HG03095 (cell line): ENCODE data around the gene KIF26A.
"Not testable (repeated sequence)": the region's sequence is repeated elsewhere in the genome, so short reads cannot be mapped to it uniquely, and the experiment has no call there.

Source experiments
- ATAC-seq: cut with Tn5 transposase; IDR thresholded peaks from one replicate; pipeline ENCODE4 v1.9.1; 2021; ENCODE audit warnings: moderate library complexity; ENCODE audit not compliant: unreplicated experiment

The KIF26A gene

DNA sequence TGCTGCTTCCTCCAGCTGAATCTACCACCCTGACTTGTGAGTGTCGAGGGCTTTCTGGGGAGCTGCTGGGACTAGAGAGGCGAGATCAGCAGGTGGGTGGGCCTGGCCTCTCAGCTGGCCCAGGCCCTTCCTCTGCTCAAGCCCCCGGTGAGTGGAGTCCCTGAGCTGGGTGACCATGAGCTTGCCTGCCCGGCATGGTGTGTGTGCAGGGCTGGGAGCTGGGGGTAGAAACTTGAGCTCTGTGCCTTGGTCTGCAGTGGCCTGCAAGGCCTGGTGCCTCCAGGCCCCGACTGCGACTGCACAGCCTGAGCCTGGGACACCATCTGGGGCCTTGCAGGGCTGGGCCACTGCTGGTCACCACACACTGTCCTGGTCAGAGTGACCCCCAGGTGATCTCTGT, 67.4 kb downstream of the KIF26A start:
- ATAC-seq = no peak

DNA sequence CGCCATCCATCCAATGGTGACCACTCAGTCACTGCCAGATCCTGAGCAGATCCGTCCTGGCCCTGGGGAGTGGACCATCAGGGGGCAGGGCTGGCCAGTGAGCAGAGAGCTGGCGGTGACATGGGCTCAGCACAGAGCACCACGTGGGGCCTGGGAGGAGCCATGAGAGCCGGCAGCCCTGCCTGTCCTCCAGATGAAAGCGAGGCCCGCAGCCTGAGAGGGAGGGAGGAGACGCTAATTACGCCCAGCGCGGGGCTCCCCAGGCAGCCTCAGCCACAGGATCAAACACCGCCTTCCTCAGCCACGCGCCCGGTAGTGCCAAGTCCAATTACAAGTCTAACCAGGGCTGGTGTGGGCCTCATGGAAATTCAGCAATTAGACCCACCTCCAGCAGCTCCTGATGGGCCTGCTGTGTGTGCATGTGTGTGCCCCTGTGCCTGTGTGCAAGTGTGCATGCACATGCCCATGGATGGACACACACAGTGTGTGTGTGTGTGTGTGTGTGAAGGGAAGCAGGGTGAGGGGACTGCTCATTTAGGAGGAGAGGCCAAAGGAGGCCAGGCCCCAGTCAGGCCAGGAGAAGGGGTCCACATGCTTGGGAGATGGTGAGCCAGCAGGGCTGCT, 68.0 kb downstream of the KIF26A start:
- no peak for ATAC-seq

DNA sequence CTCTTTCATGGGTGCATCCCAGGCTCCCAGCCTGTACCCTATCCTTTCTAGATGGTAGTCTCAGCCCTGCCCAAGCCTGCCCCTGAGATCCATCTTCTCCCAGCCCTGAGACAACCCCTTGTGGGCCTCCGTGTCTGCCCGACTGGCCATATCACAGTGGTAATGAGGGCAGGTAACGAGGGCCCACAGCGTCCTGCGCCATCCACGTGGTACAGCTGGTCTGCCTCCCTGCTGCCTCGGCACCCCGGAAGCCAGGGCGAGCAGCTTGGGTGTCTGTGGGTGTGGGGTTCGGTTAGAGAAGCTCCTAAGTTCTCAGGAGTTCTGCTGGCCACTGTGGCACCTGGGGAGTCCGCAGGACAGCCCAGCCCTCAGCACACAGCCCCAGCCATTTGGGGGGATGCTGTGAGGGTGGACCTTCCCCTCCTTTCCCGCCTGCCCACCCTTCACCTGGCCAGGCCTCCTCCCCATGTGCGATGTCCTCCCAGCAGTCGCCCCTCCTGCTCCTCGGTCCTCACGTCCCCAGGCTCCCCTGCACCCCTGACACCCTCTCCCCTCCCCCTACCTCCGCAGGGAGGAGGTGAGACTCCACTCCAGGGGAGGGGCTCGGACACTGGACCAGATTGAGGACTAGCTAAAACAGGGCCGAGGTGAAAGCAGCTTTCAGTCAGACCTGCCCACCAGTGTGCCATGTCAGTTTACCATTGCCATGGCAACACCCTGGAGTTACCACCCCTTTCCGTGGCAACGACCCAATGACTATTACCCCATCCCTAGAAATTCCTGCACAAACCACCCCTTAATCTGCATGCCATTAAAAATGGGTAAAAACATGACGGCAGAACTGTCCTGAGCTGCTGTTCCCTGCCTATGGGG, 69.0 kb downstream of the KIF26A start:
- ATAC-seq = no peak

DNA sequence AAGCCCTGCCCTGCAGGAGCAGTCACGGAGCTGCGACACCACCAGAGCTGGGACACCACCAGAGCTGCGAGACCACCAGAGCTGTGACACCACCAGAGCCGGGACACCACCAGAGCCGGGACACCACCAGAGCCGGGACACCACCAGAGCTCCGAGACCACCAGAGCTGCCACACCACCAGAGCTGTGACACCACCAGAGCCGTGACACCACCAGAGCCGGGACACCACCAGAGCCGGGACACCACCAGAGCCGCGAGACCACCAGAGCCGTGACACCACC, 69.6 kb downstream of the KIF26A start:
- ATAC-seq = not testable (repeated sequence)

DNA sequence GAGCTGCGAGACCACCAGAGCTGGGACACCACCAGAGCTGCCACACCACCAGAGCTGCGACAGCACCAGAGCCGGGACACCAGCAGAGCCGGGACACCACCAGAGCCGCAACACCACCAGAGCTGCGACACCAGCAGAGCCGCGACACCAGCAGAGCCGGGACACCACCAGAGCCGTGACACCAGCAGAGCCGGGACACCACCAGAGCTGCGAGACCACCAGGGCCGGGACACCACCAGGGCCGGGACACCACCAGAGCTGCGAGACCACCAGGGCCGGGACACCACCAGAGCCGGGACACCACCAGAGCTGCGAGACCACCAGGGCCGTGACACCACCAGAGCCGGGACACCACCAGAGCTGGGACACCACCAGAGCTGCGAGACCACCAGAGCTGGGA, 69.9 kb downstream of the KIF26A start:
- ATAC-seq = not testable (repeated sequence)

DNA sequence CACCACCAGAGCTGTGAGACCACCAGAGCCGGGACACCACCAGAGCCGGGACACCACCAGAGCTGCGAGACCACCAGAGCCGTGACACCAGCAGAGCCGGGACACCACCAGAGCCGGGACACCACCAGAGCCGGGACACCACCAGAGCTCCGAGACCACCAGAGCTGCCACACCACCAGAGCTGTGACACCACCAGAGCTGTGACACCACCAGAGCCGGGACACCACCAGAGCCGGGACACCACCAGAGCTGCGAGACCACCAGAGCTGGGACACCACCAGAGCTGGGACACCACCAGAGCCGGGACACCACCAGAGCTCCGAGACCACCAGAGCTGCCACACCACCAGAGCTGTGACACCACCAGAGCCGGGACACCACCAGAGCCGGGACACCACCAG, 70.7 kb downstream of the KIF26A start:
- ATAC-seq = not testable (repeated sequence)

DNA sequence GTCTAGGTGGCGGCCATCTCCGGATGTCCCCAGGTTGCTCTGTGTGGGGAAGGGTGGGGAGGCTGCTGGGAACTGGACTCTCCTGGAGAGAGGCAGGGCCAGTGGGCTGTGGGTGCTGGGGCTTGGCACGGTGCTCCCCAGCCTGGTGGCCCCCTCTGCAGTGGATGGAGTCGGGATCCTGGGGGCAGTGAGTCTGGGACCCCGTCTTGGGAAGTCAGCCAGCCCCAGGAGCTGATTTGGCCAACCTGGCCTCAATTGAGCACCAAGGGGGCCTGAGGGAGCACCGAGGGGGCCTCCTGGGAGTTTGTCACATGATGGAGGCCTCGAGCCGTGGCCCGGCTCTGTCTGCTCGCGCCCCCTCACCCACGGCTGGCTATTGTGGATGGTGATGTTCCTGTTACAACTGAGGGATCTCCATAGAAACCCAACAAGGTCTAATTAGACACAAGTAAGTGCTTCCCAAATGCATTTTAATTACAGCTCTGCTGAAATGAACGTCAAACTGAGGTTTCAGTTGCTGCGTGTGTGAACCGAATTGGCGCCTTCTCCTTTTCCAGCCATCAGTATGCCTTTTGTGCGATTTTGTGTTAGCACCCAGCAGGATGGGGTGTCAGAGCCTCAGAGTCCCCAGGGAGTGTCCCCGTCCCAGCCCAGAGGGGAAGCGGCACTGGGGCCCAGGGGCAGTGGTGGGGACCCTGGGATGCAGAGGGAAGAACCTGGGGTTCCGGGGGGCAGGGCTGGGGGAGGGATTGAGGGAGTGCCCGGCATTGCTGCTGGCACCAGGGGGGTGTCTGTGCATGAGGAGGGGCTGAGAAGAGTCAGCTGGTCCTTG, 71.8 kb downstream of the KIF26A start:
- no peak for ATAC-seq

DNA sequence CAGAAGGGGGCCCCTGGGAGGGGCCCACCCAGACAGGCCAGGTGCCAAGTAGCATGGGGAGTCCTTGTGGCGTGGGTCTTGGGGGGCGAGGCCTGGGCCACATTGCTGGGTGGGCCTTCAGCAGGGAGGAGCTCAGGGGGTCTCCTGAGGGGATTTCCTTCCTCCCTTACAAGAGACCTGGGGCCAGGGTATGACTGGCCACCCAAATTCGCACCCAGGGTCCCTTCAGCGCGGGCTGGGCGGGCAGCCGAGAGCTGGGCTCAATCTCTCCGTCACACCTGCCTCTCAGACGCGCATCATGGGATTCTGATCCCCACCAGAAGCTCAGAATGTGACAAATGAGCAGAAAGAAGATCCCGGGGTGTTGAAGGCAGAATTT, 72.4 kb downstream of the KIF26A start:
- ATAC-seq = no peak

DNA sequence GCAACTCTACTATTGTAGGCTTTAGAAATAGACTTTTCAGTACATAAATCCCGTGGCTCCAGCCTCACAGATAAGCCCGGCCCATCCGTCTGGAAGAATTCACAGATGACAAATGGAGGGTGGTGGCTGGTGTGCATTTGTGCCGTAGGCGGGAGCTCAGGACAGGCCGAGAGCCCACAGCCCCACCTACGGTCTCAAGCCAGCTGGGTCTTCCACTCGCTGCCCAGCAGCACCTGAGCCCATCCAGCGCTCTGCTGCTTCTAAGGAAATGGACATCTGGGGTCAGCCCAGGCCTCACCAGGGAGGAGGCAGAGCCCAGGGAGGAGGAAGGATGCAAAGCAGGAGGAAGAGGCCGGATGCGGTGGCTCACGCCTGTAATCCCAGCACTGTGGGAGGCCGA, 72.8 kb downstream of the KIF26A start:
- no peak for ATAC-seq

DNA sequence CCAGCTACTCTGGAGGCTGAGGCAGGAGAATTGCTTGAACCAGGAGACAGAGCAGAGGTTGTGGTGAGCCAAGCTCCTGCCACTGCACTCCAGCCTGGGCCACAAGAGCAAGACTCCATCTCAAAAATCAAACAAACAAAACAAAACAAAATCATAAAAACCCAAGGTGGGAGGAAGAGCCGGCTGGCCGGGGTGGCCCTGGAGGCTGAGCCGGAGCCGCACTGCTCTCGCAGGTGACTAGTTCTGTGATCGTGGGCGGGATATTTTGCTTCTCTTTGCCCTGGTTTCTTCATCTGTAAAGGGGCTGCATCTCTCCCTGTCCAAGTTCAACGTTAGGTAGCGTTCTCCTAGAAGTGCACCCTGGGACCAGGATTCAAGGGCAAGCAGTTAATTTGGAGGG, 73.4 kb downstream of the KIF26A start:
- ATAC-seq = no peak

DNA sequence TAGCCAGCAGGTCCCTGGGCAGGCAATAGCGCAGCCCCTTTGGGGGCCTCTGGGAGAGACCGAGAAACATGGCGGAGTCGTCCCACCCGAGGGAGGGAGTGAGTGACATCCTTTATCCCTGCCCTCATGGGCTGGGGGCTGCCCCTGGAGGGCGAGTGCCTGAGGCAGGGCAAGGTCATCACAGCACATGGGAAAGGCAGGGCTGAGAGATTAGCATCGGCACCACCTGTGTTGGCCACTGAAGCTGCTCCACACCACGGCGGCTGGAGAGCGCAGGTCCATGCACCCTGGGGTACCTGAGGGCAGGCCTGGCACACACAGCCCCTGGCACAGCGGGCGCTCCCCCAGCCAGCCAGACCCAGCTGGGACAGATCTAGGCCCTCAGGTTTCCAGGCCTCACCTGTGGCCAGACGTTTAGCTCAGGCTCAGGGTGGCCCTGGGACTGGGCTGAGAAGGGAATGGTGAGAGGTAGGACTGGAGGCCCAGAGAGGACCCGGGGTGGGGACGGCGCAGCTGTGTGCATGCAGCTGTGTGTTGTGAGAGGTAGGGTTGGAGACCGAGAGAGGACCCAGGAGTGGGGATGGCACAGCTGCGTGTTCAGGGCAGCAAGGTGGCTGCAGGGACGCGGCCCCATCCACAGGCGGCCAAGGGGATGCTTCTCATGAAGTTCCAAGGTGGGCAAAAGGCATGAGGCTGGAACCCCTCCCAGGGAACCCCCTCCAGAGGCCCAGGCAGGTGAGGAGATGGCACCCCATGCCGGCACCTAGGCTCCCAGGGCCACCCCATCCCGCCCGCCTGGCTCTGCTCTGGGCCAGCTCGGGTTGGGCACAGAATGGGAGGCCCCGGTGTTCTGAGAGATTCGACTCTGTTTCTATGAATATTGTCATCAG, 74.1 kb downstream of the KIF26A start:
- ATAC-seq = no peak

DNA sequence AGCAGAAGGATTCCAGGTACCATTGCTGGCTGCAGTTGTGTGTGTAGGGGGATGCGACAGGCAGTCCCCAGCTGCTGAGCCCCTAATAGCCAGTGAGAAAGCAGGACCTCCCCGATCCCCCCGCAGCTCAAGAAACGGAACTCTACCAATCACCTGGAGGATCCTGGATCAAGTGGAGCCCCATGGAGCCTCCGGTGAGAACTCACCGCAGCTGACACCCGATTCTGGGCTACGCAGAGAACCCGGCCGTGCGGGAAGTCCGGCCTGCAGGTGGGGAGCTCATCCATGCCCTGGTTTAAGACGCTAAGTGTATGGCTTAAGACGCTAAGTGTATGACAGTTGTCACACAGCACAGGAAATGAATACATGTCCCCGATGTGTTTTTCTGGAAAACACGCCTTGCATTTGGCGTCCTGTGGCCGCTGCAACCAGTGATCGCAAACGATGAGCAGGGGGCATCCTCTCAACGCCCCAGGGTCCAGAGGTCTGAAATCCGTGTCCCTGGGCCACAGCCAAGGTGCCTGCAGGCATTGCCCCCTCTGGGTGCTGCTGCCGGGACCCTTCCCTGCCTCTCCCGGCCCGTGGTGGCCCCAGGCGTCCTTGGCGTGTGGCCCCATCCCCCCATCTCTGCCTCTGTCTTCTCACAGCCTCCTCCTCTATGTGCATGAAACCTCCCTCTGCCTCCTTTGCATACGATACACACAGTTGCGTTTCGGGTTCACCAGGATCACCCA, 75.1 kb downstream of the KIF26A start:
- no peak for ATAC-seq

DNA sequence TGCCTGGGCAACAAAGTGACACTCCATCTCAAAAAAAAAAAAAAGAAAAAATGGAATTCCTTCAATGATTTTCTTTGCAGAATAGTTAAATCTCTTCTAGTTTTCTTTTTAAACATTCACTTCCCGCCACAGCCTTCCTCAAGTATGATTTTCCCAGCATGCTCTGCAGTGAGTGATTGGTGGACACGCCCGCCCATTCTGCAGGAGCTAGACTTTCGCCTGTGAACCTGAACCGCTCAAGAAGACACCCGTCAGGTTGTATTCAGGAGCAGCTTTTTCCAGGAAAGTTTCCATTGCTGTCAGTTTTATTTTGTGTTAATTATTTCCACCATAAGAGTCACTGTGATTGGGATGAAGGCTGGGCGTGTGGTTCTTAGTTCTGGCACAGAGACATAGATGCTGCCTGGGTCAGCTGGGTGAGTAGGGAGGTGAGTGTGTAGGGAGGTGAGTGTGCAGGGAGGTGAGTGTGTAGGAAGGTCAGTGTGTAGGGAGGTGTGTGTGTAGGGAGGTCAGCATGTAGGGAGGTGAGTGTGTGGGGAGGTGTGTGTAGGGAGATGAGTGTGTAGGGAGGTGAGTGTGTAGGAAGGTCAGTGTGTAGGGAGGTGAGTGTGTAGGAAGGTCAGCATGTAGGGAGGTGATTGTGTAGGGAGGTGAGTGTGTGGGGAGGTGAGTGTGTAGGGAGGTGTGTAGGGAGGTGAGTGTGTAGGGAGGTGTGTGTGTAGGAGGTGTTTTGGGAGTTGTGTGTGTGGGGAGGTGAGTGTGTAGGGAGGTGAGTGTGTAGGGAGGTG, 76.2 kb downstream of the KIF26A start:
- no peak for ATAC-seq

DNA sequence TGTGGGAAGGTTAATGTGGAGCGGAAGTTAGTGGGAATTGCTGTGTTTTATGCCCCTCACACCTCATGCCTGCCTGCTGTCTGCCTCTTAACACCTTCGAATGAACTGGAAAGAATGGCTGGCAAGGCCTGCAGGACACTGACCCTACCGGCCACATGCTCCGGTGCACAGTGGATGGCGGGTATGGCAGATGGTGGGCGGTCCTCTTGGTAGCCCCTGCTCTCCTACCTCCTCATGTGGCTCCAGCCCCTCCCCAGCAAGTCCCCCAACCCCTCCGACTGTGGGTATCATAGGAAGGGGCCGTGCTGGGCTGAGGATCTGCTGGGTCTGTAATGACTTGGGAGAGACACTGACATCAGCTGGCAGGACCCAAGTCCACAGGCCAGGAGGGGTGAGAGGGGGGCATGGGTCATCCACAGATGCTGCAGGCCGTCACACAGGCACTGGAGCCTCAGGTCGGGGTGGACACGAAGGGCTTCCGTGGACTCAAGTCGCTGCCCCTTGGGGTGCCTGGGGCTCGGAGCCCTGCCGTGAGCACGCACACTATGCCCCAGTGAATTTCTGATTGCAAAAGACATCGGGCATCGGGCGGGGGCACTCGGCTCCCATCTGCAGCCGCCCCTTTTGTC, 77.4 kb downstream of the KIF26A start:
- no peak for ATAC-seq

DNA sequence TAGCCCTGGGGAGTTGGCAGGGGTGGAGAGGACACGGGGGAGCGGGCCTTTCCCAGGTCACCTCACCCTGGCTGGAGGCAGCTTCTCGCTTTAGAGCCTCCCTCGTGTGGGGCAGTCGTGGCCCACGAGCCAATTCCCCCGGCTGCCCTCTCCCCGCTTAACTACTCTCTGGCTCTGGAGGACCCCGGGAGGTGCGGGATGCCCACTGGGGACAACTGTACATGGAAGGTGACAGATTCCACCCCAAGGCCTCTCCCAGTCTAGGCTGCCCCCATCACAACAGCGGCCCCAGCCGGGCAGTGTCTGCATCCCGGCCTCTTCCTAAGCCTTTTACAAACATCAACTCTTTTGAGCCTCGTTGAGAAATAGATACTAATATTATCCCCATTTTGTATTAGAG, 78.1 kb downstream of the KIF26A start:
- ATAC-seq = no peak

DNA sequence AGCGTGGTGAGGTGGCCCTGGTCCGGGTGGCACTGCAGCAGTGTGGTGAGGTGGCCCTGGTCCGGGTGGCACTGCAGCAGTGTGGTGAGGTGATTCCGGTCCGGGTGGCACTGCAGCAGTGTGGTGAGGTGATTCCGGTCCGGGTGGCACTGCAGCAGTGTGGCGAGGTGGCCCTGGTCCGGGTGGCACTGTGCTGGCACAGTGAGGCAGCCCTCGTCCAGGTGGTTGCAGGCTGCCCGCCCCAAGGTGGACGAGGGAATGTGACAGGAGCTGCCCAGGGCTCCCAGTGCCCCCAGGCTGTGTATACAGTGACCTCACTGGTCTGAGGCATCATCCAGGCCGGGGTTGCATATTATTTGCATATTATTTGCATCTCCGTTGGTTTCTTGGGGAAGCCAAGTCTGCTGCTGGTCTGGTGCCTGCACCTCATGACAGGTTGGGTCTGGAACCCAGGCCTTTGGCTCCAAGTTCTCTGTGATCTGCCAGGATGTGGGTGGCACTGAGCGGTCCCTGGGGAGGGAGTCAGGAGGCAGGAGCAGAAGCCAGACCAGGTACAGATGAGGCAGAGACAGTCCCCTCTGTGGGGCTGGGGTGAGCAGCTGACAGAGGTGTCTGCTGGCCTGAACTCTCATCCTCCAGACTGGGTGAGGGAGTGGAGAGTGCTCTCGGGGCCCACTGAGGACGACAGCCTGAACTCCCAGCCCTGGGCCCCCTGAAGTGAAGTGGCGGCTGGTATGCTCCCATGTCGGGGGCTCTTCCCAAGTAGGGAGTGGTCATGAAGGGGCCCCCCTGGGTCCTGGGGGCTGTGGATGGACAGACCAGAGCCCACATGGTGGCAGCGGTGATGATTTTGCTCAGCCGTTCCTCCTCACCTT, 79.3 kb downstream of the KIF26A start:
- no peak for ATAC-seq

DNA sequence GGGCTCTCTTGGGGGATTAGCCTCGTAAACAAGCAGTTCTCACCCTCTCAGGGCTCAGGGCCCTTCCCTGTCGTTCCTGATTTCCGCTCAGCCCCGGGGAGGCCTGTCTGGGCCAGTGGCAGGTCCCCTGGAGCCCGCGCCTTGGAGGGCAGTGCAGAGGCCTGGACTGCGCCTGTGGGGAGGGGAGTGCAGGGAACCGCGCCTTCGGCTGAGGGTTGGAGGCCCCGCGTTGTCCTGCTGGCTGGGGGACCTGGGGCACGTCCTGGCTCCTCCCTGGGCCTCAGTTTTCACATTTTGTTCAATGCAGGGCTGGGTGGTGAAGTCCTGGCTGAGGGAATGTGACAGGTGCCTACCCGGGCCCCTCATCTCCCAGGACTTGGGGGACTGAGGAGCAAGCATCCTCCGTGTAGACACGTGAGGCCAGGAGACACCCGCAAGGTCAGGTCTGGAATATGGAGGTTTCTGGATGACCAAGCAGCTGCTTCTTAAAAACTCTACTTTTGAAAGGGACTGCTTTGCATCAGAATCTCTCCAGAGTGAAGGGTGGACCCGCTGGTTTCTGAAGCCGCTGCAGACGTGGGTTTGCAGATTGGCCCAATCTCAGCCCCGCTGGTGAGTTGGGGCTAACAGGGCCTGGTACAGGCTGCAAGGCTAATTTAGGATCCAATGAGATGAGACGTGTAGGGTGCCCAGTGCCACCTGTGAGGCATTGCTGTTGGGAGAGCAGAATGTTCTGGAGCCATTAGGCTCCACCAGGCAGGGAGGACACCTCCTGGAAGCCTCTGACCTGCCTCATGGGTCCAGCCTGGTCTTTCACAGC, 80.2 kb downstream of the KIF26A start:
- ATAC-seq = no peak
